ENCODE measurements around the gene SCLY. TPM values are rescaled to one million over a fixed set of nuclear protein-coding genes. Genes with fewer than 3 reads are reported as not detected.

The SCLY gene
- total RNA-seq, 1 experiment from 2014 or later = 68.4 TPM

GRCh38 chr2:238081150-238081549, 20.3 kb downstream of the SCLY start:
- no peaks in the 10 kb centered on the region for H3K27me3 Mint-ChIP-seq (ENCODE audit: low read depth)
- CTCF ChIA-PET = no interaction called here
- peaks cover 15% of the 10 kb centered on the region for H3K4me1 Mint-ChIP-seq
- no peak overlapping the region for H3K4me3 Mint-ChIP-seq
- TF ChIP-seq ZNF423 (CRISPR knock-in tag; IDR thresholded peaks at IDR 0.05) (no peak), FOXP1 (CRISPR knock-in tag; IDR thresholded peaks at IDR 0.05; ENCODE audit: borderline replicate concordance) (no peak)
- DNase-seq (ENCODE audit: low spot score) (no peak), ATAC-seq (no peak)
- POLR2A ChIA-PET = interaction anchor here (0.6 kb wide), 1 partner anchor 24 kb away, joined by 8 read pairs; no protein-coding TSS in a partner anchor
- peaks cover 5% of the 10 kb centered on the region; the same call in 1 of the 2 replicates for H3K9me3 Mint-ChIP-seq
- H3K36me3 Mint-ChIP-seq = peaks cover 89% of the 10 kb centered on the region
- peak overlapping the region; percentile 31 for H3K27ac Mint-ChIP-seq

- ATAC-seq = no peak
- Mint-ChIP-seq H3K4me1 (peaks cover 15% of the 10 kb centered on the region), H3K4me3 (no peak overlapping the region), H3K27me3 (ENCODE audit: low read depth) (no peaks in the 10 kb centered on the region), H3K36me3 (peaks cover 88% of the 10 kb centered on the region), H3K9me3 (peaks cover 5% of the 10 kb centered on the region; the same call in 1 of the 2 replicates), H3K27ac (peak overlapping the region; percentile 31; the same call in 1 of the 2 replicates)
- TF ChIP-seq ETV6 (CRISPR knock-in tag; IDR thresholded peaks at IDR 0.05) = no peak
- TF ChIP-seq ATF6 (CRISPR knock-in tag; IDR thresholded peaks at IDR 0.05) = no peak
- no peak for TF ChIP-seq ATF1 (CRISPR knock-in tag; IDR thresholded peaks at IDR 0.05)
- TF ChIP-seq USF1 (CRISPR knock-in tag; IDR thresholded peaks at IDR 0.05) = no peak
- TF ChIP-seq TEAD1 (CRISPR knock-in tag; IDR thresholded peaks at IDR 0.05) = no peak
- no peak for TF ChIP-seq ZNF425 (CRISPR knock-in tag; conservative IDR thresholded peaks at IDR 0.05)
- no peak for TF ChIP-seq ZNF121 (CRISPR knock-in tag; IDR thresholded peaks at IDR 0.05)
- no peak for TF ChIP-seq TP53 (CRISPR knock-in tag; IDR thresholded peaks at IDR 0.05)
- no peak for TF ChIP-seq MXD4 (CRISPR knock-in tag; IDR thresholded peaks at IDR 0.05; ENCODE audit: borderline replicate concordance)
- no peak for TF ChIP-seq JAZF1 (CRISPR knock-in tag; IDR thresholded peaks at IDR 0.05)
- TF ChIP-seq FOXK1 (CRISPR knock-in tag; IDR thresholded peaks at IDR 0.05) = no peak
- TF ChIP-seq KAT7 (CRISPR knock-in tag; IDR thresholded peaks at IDR 0.05; ENCODE audit: borderline replicate concordance) = no peak
- no peak for TF ChIP-seq RELA (CRISPR knock-in tag; IDR thresholded peaks at IDR 0.05; ENCODE audit: borderline replicate concordance)
- no peak for DNase-seq (ENCODE audit: low spot score)
- POLR2A ChIA-PET = no interaction called here
- CTCF ChIA-PET = no interaction called here
Measured at GRCh38 chr2:238081561-238081960, 20.8 kb downstream of the SCLY start.

- Mint-ChIP-seq H3K27ac (no peak overlapping the region), H3K4me3 (no peak overlapping the region)
Measured at GRCh38 chr2:238082151-238082550, 21.4 kb downstream of the SCLY start.

GRCh38 chr2:238082827-238083226, 22.0 kb downstream of the SCLY start:
- ATAC-seq (no peak), DNase-seq (ENCODE audit: low spot score) (no peak)
- POLR2A ChIA-PET = no interaction called here
- Mint-ChIP-seq H3K27me3 (ENCODE audit: low read depth) (no peaks in the 10 kb centered on the region), H3K4me1 (peaks cover 12% of the 10 kb centered on the region), H3K9me3 (peaks cover 5% of the 10 kb centered on the region; the same call in 1 of the 2 replicates), H3K27ac (no peak overlapping the region), H3K36me3 (peaks cover 88% of the 10 kb centered on the region), H3K4me3 (no peak overlapping the region)
- CTCF ChIA-PET = interaction anchor here (0.7 kb wide), 1 partner anchor 1504 kb away, joined by 3 read pairs; no protein-coding TSS in a partner anchor
- TF ChIP-seq TP53 (CRISPR knock-in tag; IDR thresholded peaks at IDR 0.05) (no peak), FOXP4 (CRISPR knock-in tag; IDR thresholded peaks at IDR 0.05) (no peak), ZNF121 (CRISPR knock-in tag; IDR thresholded peaks at IDR 0.05) (no peak), AFF4 (CRISPR knock-in tag; IDR thresholded peaks at IDR 0.05; ENCODE audit: borderline replicate concordance) (no peak), NFE2L1 (CRISPR knock-in tag; IDR thresholded peaks at IDR 0.05) (no peak), NFYB (CRISPR knock-in tag; conservative IDR thresholded peaks at IDR 0.05; ENCODE audit: low read depth) (no peak)

More at GRCh38 chr2:238082151-238082550, 21.4 kb downstream of the SCLY start:
- H3K27me3 Mint-ChIP-seq (ENCODE audit: low read depth) = no peaks in the 10 kb centered on the region
- H3K4me1 Mint-ChIP-seq = peaks cover 12% of the 10 kb centered on the region
- POLR2A ChIA-PET = no interaction called here
- ATAC-seq (no peak), DNase-seq (ENCODE audit: low spot score) (no peak)
- H3K9me3 Mint-ChIP-seq = peaks cover 5% of the 10 kb centered on the region; the same call in 1 of the 2 replicates
- CTCF ChIA-PET = interaction anchor here (0.7 kb wide), 1 partner anchor 1503 kb away, joined by 3 read pairs; no protein-coding TSS in a partner anchor
- TF ChIP-seq RELA (CRISPR knock-in tag; IDR thresholded peaks at IDR 0.05; ENCODE audit: borderline replicate concordance) = no peak
- H3K36me3 Mint-ChIP-seq = peaks cover 89% of the 10 kb centered on the region
